ENCODE measurements around the gene UNC119B.
"Not testable (repeated sequence)": the region's sequence is repeated elsewhere in the genome, so short reads cannot be mapped to it uniquely, and the experiment has no call there.

UNC119B gene

DNA sequence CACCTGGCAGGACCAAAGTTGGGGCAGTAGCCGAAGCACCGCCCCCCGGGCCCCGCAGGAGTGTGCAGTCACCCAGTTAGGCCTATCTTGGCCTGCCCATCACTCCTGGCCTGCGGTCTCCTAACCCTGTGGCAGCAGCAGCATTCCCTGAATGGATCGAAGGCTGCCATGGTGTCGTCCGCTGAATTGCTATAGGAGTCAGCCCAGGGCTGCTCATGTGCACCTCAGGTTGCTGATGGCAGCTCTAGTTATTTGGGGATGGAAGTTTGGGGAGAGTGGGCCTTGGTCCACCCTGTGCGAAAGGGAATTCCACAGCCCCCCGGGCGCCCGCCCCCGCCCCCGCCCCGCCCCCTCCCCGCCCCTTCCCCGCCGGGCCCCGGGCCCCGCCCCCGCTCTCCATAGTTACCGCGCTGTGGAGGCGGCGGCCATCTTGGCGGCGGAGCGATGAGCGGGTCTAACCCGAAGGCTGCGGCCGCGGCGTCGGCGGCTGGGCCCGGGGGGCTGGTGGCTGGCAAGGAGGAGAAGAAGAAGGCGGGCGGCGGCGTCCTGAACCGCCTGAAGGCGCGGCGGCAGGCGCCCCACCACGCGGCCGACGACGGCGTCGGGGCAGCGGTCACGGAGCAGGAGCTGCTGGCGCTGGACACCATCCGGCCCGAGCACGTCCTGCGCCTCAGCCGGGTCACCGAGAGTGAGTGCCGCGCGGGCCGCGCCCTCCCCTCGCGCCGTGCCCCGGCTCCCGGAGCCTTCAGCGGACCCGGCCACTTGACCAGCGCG, at the start of gene UNC119B:
Gene UNC119B, plus strand, starts transcription at position 428 of the 774 bp plus-strand sequence. Its CDS starts 17 bp downstream, at position 445.
- no peak for DNase-seq

DNA sequence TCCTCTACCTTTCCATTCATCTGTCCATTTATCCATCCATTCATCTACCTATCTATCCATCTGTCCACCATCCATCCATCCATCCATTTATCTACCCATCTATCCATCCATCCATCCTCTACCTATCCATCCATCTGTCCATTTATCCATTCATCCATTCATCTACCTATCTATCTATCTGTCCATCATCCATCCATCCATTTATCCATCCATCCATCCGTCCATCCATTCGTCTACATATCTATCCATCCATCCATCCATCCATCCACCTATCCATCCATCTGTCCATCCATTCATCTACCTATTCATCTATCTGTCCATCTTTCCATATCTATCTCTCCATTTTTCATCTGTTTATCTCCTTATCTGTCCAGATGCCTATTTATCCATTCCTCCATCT, 48.8 kb upstream of the UNC119B start:
- no peak for DNase-seq

DNA sequence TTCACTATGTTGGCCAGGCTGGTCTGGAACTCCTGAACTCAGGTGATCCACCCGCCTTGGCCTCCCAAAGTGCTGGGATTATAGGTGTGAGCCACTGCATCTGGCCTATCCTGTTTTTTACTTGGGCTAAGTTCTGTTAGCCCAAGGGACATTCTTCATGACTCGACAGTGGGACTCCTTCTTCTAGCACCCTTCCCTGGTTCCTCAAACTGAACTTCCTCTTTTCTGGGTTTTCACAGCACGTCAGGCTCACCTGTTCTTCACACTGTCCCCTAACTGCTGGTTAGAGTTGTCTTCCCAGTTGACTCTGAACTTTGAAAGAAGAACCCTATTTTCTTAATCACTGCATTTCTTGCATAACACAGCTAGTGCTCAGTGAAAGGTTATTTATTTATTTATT, 47.4 kb upstream of the UNC119B start:
- no peak for DNase-seq

DNA sequence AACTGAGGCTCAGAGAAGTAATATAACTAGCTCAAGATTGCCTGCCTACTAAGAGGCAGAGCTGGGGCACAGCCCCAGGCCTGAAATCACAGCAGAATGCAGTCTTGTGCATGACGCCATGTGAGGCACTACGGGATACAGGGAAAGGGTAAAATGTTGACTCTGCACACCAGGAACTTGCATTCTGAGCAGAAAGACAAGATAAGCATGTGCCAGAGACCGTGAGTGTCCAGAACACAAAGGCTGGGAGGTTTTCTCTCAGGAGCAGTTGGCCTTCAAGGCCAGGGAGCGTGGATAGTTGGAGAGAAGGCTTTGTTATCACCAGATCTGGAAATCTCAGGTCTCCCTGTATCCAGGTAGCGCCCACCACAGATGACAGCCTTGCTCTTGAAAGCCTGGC, 46.5 kb upstream of the UNC119B start:
- no peak for DNase-seq

DNA sequence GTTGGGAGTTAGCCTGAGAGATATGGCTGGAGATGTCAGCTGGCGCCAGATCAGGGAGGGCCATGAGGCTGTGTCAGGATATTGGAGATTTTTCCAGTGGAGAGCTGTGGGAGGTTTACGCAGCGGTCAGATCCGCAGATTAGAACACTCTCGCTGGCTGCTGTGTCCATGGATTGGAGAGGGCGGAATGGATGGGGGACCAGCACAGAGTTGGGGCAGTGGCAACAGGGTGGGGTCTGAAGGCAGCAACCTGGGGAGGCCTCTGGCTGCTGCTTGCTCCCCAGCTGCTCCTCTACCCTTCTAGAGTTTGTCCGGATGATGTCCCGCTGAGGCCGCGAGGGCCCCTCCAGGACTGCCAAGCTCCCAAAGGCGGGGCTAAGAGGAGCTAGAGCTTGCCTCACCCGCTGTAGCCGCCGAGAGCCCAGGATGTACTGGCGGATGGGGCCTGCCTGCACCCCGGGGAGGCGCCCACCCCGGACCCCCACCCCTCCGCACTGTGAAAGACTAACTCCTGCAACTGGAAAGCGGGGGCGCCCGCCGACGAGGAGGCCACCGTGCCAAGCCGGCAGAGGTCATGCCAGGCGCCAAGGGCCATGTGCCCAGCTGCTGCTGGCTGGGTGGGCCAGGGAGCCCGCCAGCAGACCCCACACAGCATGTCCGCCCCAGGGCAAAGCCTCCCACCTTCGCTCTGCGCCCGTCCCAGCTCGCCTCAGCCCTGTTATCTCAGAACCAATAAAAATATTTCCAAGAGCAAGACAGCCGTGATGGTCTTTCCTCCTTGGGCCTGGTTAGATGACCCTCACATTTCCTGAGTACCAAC, 43.5 kb upstream of the UNC119B start:
- no peak for DNase-seq

DNA sequence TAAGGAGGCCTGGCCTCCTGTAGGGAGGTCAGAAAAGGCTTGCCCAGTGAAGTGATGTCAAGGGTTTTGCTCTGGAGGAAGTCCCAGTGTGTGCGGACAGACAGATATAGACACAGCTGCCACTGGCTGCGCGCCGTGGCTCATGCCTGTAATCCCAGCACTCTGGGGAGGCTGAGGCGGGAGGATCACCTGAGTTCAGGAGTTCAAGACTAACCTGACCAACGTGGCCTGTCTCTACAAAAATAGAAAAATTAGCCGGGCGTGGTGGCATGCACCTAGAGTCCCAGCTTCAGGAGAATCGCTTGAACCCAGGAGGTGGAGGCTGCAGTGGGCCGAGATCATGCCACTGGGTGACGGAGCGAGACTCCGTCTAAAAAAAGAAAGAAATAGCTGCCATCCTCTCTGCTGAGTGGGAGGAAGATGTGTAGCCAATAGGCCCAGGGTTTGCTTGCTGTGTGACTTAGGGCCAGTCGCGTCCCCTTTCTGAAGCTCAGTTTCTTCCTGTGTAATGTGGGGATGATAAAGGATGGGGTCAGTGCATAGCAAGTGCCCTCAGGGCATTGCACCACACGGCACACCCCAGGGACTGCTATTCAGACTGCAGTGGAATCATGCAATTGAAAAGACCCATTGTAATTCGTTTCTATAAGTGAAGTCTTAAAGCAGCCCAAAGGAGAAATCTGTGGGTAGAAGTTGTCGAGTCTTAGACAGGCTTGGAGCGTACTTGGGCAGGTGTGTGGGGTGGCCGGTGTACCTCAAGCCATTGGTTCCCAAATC, 42.0 kb upstream of the UNC119B start:
- no peak for DNase-seq

DNA sequence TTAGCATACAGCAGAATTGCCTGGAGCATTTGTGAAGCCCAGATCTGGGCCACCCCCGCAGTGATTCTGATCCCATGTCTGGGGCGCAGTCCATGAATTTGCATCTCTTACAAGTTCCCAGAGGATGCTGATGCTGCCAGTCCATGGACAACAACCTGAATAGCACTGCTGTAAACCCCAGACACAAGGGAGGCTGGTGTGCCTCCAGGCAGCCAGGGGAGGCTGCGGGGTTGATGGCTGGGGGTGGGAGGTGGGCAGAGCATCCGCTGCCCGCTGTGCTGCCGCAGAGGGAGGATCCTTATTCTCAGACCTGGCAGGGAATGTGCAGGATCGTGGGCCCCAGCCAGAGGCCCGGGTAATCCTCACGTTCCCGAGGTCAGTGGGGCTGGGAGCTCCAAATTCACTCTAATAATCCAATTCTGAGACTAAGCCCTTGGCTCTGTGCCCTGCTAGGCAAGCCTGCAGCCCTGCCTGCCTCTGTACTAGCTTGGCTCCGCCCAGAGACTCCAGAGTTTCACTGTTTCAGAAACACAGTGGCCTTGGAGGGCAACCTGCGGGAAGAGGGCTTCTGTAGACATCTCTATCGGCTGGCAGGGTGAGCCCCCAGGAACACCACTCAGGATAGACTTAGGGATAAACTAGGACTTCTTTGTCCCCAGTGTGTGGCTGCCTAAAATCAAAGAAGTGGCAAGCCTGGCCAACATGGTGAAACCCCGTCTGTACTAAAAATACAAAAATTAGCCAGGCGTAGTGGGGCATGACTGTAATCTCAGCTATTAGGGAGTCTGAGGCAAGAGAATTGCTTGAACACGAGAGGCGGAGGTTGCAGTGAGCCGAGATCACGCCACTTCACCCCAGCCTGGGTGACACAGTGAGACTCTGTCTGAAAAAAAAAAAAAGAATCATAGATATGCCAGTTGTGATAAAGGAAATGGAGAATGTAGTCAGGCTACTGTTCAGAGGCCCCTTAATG, 41.1 kb upstream of the UNC119B start:
- DNase-seq, result no peak

DNA sequence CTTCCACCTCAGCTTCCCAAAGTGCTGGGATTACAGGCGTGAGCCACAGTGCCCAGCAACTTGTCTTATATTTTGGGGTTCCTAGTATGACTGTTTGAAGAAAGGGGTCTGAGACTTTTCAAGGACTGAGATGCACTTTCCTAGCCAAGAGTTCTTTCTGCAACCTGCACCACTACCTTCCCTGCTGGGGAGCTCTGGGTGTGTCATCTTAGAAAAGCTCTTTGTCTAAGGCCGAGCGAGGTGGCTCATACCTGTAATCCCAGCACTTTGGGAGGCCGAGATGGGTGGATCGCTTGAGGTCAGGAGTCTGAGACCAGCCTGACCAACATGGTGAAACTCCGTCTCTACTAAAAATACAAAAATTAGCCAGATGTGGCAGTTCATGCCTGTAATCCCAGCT, 40.0 kb upstream of the UNC119B start:
- not testable (repeated sequence) for DNase-seq

DNA sequence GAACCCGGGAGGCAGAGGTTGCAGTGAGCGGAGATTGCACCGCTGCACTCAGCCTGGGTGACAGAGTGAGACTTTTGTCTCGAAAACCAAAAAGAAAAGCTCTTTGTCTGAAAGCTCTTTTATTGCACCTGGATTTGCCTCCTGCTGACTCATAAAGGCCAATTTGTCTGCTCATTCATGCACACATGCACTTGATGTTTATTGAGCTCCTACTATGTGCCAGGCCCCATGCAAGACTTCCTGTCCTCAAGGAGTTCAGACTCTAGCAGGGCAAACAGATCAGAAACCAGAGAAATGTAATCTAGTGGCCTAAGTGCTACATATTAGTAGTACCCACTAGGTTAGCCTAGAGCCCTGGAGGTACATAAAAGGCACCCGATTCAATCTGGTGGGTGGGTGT, 39.6 kb upstream of the UNC119B start:
- no peak for DNase-seq

DNA sequence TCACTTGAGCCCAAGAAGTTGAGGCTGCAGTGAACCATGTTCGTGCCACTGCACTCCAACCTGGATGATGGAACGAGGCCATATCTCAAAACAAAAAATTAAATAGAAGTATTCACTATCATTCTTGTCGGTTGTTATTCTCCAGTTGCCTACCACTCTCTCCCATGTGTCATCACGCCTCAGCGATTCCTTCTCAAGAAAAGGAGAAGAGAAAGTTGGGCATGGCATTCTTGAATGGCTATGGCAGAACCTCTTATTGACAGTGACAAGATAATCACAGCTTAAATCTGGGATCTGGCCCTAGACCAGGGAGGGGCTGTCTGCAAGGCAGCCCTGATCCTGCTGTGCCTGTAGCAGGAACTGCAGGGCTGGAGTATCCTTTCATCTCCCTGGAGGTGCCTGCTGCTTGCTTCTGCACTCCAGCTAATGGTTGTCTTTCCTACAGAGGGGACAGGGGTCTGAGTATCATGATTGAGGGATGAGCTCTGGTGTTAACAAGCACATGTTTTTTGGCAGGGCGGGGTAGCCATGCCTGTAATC, 36.1 kb upstream of the UNC119B start:
- no peak for DNase-seq

DNA sequence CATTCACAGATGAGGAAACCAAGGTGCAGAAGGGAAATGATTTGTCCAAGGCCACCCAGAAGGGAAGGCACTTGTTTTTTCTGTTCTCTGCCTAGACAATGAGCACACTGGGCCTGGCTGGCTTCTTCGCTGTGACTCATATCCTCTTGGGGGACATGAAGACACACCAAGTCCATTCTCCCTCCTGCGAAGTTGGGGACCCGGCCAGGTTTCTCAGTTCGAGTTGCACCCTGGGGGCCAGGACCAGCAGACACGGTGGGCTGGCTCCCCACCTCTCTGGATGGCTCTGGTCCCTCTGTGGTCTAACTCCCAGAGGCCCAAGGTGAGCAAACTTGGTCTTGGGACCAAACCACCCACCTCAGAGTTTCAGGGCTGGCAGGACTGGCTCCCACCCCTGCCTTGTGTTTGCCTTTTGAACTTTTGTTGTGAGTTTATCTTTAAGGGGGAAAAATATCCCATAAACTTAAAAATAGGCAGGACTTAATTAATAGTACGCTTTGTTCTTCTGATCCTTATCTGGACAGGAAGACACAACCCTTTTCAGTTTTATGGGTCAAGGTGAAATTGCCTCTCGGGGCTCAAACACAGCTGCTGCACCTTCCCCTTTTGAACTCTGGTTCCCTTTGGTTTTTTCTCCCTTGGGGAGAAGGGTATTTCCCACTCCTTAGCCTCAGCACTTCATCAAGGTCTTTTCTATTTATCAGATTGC, 32.3 kb upstream of the UNC119B start:
- DNase-seq, result no peak

DNA sequence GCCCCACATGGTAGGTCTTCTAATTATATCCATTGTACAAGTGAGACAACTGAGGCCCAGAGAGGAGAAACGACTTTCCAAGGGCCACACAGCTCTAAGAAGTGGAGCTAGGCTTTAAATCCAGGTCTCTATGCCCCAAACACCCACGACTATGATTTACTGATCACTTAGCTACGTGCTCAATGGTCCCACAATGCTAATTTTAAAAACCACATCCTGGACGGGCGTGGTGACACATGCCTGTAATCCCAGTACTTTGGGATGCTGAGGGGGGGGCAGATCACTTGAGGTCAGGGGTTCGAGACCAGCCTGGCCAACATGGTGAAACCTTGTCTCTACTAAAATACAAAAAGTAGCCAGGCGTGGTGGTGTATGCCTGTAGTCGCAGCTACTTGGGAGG, 31.7 kb upstream of the UNC119B start:
- no peak for DNase-seq

DNA sequence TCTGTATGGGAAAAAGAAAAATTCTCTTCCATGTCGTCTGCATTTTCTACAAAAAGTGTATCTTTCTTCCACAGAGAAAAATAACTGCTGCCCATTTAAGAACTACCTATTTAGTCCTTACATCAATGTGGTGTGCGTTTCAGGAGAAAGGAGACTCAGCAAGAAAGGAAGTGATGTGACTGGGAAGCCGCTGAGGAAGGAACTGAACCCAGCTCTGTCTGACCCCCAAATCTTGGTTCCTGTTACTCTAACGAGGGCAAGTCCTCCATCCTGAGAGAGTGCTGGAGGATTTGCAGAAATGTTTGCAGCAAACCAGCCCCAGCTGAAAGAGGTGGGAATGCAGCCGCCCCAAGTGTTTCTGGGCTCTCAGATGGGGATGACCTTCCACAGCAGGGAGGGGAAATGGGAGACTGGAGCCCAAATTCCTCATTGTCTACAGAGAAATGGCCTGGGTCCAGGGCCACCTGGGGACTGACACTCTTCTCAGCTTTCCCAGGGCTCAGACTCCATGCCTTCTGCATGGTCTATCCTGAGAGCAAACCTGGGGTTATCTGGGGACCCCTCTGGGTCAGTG, 30.0 kb upstream of the UNC119B start:
- no peak for DNase-seq

DNA sequence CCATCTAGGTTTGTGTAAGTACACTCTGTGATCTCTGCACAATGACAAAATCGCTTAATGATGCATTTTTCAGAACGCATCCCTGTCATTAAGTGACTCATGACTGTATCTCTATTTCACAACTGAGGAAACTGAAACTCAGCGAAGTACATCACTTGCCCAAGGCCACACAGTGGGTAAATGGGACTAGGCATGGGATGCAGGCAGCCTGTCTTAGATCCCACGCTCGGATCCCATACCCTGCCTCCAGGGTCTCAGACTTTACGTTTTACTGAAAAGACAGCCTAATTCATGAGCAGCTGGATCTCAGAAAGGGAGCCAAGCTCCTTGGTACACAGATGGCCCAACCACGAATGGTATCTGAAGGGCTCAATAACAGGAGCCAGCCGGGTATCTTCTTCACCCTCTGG, 25.7 kb upstream of the UNC119B start:
- DNase-seq, result no peak

DNA sequence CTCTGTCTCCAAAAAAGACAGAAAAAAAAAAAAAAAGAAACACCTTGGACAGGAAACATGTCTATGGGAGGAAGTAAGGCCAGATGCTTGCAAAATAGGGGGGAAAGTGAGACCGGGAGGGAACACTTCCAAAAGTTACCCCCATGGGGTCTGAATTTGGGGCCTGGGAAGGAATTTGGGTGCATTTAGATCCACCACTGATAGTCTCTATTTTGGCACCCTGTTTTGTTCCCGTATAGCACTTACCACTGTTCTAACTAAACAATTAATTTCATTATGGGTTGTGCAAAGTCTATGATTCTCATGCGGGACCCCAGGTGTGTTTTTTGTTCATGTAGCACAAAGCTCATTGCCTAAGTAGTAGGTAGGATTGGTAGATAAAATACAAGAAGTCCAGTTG, 24.7 kb upstream of the UNC119B start:
- no peak for DNase-seq

DNA sequence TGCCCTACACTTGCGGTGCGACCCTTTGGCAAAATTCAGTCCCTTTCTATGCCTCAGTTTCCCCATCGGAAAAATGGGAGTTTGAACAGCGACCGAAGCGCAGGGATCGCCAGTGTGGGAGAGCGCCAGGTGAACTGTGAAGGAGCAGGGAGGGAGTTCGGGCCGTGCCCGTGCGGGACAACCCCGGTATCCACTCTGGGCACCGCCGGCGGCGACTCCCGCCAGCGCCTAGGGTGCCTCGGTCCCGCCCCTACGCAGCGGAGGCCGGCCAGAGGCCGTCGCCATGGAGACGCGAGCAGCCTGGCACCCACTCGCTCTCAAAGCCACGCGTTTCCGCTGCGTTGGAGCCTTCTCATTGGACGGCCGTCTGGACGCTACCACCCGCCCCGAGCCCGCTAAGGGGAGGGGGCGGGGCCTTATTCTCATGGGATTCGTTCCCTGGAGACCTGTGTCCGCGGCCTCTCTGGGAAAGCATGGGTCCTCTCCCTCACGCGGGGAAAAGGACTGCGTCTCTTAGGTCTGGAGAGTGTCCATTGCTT, 24.0 kb upstream of the UNC119B start:
- peak; percentile 95 for DNase-seq

DNA sequence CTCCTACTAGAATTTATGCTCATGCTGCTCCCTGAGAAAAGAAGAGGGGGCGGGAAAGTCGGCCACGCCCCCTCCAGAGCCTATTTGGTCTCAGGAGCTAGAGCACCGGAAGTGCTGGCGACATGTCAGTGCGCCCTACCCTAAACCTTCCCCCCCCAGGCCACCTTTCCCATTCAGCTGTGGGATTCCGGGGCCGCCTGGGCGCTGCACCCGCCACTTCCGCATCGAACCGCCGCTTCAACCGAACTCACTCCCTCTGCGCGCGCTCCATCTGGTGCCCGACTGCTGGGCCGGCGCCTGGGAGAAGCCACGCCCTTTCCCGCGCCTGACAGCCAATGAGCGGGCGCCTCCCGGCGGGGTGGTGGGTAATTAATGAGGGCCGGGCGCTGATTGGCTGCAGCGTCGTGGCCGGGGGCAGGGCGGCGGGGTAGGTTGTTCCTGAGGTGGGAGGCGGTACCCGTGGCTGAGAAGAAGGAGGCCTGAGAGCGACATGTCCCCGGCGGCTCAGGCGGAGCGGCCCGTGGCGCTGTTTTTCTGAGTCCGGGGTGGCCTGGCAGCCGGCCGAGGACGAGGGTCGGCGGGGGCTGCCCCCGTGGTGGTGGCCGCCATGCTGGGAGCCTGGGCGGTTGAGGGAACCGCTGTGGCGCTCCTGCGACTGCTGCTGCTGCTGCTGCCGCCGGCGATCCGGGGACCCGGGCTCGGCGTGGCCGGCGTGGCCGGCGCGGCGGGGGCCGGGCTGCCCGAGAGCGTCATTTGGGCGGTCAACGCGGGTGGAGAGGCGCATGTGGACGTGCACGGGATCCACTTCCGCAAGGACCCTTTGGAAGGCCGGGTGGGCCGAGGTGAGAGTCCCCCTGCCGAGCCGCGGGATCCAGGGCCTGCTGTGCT, 23.3 kb upstream of the UNC119B start, which contains the start of gene MLEC:
Gene MLEC, plus strand, starts transcription at position 460 of the 888 bp plus-strand sequence. Its CDS starts 148 bp downstream, at position 608.
- DNase-seq, result peak; percentile 92

DNA sequence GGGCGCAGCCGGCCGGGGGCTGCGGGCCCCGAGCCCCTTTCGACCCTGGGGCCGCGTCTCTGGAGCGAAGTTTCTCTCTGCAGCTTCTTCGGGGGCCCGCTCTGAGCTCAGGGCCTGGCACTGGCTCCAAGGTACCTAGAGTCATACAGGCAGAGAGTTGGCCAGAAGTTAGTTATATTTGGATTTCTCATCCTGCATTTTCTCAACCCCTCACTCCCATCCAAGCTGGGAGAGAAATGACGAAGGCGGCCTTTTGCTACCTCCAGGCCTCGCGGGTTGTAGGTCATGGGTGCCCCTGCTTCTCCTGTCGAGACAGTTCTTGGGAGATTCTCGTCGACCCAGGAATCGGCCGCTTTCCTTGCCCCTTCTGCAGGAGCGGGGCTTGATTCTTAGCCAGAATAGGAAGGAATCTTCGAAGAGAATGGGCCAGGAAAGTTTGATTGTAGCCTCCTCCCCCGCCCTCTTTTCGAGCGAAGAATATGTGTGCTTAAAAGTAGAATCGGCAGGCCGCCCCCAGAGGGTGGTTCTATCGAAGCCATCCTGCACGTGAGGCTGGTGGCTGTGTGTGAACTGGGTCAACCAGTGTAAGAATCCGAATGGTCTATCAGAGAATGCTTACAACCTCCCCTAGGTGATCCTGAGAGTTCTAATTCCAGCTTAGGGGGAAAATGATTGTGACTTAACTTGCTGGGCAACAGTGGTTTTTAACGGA, 22.5 kb upstream of the UNC119B start:
- no peak for DNase-seq
